A549 (cell line): Measurements from ENCODE around the gene GPR137C. TPM values are rescaled to one million over a fixed set of nuclear protein-coding genes. Genes with fewer than 3 reads are reported as not detected.

Experiments
- ATAC-seq, 2 experiments: fragments of 200-7000 bp in 1 of 2; fragments of >200 bp in 1 of 2; cut with Nextera tagmentation in 1 of 2; cut with Tn5 transposase in 1 of 2; 3 replicates each; pipeline versions ENCODE4 v1.8.0 to v1.9.1; 2018 to 2020; ENCODE audit warnings: mild to moderate bottlenecking in 1 of 2, moderate library complexity in 1 of 2
- CTCF ChIA-PET: fragments of 300-600 bp; sonication (Branson Sonifier 250); formaldehyde crosslinking; extraction: SDS; loops from one replicate; lab custom pipeline; 2021; ENCODE audit warnings: antibody characterized with exemption, inconsistent platforms; lab: Yijun Ruan, JAX
- POLR2A ChIA-PET: fragments of 350-600 bp; formaldehyde crosslinking; extraction: SDS; loops from one replicate; lab custom pipeline; 2021; ENCODE audit warnings: antibody characterized with exemption, inconsistent platforms; lab: Yijun Ruan, JAX
- DNase-seq, 2 experiments: peaks; one replicate each; pipeline versions ENCODE4 v3.0.0 to v3.0.0-alpha.2; 2011 to 2016; ENCODE audit warnings: low read depth in 1 of 2, low spot score in 1 of 2
- FAIRE-seq: peaks from 2 replicates; lab custom pipeline; 2011; peaks lifted over from hg19 to GRCh38; lab: Jason Lieb, UNC
- H3K27ac ChIP-seq, 2 experiments: fragments of >200 bp; sonication (Bioruptor Twin); formaldehyde crosslinking; 3 replicates each; pipeline ENCODE4 v1.5.1; 2016 to 2017
- H3K4me1 ChIP-seq: fragments of >200 bp; sonication (Bioruptor Twin); formaldehyde crosslinking; 3 replicates; pipeline ENCODE4 v1.6.1; 2016
- H3K4me2 ChIP-seq: fragments of >200 bp; sonication (Bioruptor Twin); formaldehyde crosslinking; 3 replicates; pipeline ENCODE4 v1.6.1; 2016
- H3K4me3 ChIP-seq: fragments of >200 bp; sonication (Bioruptor Twin); formaldehyde crosslinking; 3 replicates; pipeline ENCODE4 v1.5.1; 2016
- H3K9me3 ChIP-seq: fragments of >200 bp; sonication (Bioruptor Twin); formaldehyde crosslinking; 3 replicates; pipeline ENCODE4 v1.6.1; 2016
- BHLHE40 ChIP-seq: IDR thresholded peaks from 2 replicates; pipeline ENCODE4 v1.6.1; 2012; ENCODE audit warnings: low read depth, low read length, inconsistent platforms
- CBX8 ChIP-seq: fragments of 200-600 bp; sonication (generic); IDR thresholded peaks from 2 replicates; pipeline ENCODE4 v1.6.1; 2016
- EHMT2 ChIP-seq: fragments of 200-600 bp; sonication (generic); IDR thresholded peaks from 2 replicates; pipeline ENCODE4 v1.6.1; 2016; ENCODE audit warnings: antibody characterized with exemption, low read depth, mild to moderate bottlenecking, moderate library complexity
- ESRRA ChIP-seq: fragments of 150-350 bp; IDR thresholded peaks from 2 replicates; pipeline ENCODE4 v1.6.1; 2014; ENCODE audit warnings: mild to moderate bottlenecking, low read length, borderline replicate concordance
- HDAC2 ChIP-seq: fragments of 200-600 bp; sonication (generic); IDR thresholded peaks from 2 replicates; pipeline ENCODE4 v1.6.1; 2016
- JUN ChIP-seq, 2 experiments: fragments of >200 bp; sonication (Bioruptor Twin); formaldehyde crosslinking; IDR thresholded peaks; 2 replicates in 1 of 2; 3 replicates in 1 of 2; pipeline ENCODE4 v1.6.1; 2016 to 2017
- JUNB ChIP-seq: fragments of >200 bp; sonication (Bioruptor Twin); formaldehyde crosslinking; IDR thresholded peaks from 2 replicates; pipeline ENCODE4 v1.6.1; 2016
- KDM1A ChIP-seq: fragments of 200-600 bp; sonication (generic); IDR thresholded peaks from 2 replicates; pipeline ENCODE4 v1.6.1; 2016; ENCODE audit warnings: low read depth, mild to moderate bottlenecking
- MAFK ChIP-seq: fragments of 450-650 bp; IDR thresholded peaks from 2 replicates; pipeline ENCODE4 v1.6.1; 2014; ENCODE audit not compliant: partially characterized antibody
- MAZ ChIP-seq: fragments of 150-350 bp; IDR thresholded peaks from 2 replicates; pipeline ENCODE4 v1.6.1; 2014; ENCODE audit warnings: antibody characterized with exemption, low read depth, low read length, borderline replicate concordance
- MYC ChIP-seq: IDR thresholded peaks from 2 replicates; pipeline ENCODE4 v1.6.1; 2012; ENCODE audit warnings: mild to moderate bottlenecking, inconsistent platforms, low read length, improper control_type of control experiment, borderline replicate concordance
- NPAS2 ChIP-seq: fragments of 250-450 bp; sonication (Bioruptor Pico); IDR thresholded peaks from 2 replicates; pipeline ENCODE4 v1.8.0; 2022; ENCODE audit warnings: mild to moderate bottlenecking, moderate library complexity, borderline replicate concordance
- POLR2A ChIP-seq: IDR thresholded peaks from 2 replicates; pipeline ENCODE4 v1.6.1; 2012; ENCODE audit warnings: mild to moderate bottlenecking, low read length
- POLR2AphosphoS2 ChIP-seq: conservative IDR thresholded peaks from 2 replicates; pipeline ENCODE4 v1.6.1; 2012; ENCODE audit warnings: low read length, improper control_type of control experiment, inconsistent platforms
- RARB ChIP-seq: fragments of 250-450 bp; sonication (Bioruptor Pico); IDR thresholded peaks from 2 replicates; pipeline ENCODE4 v1.8.0; 2021; ENCODE audit warnings: mild to moderate bottlenecking, moderate library complexity
- RCOR1 ChIP-seq: fragments of 150-350 bp; IDR thresholded peaks from 2 replicates; pipeline ENCODE4 v1.6.1; 2014; ENCODE audit warnings: antibody characterized with exemption, low read length, low read depth
- REST ChIP-seq: fragments of 200-600 bp; sonication (generic); IDR thresholded peaks from 2 replicates; pipeline ENCODE4 v1.6.1; 2016; ENCODE audit warnings: antibody characterized with exemption, mild to moderate bottlenecking, moderate library complexity
- RFX5 ChIP-seq: fragments of 450-650 bp; IDR thresholded peaks from 2 replicates; pipeline ENCODE4 v1.7.1; 2014; ENCODE audit warnings: antibody characterized with exemption, mild to moderate bottlenecking, moderate library complexity
- SMC3 ChIP-seq: fragments of >200 bp; sonication (Bioruptor Twin); formaldehyde crosslinking; IDR thresholded peaks from 3 replicates; pipeline ENCODE4 v1.6.1; 2018; ENCODE audit warnings: inconsistent platforms
- SREBF2 ChIP-seq: fragments of 450-650 bp; IDR thresholded peaks from 2 replicates; pipeline ENCODE4 v1.6.1; 2014; ENCODE audit warnings: mild to moderate bottlenecking, moderate library complexity
- TP53 ChIP-seq: fragments of 250-450 bp; sonication (Bioruptor Pico); IDR thresholded peaks from 2 replicates; pipeline ENCODE4 v1.5.0; 2021; ENCODE audit warnings: mild to moderate bottlenecking, moderate library complexity
- ZFP36 ChIP-seq: fragments of 450-650 bp; IDR thresholded peaks from 2 replicates; pipeline ENCODE4 v1.6.1; 2014; ENCODE audit warnings: borderline replicate concordance; ENCODE audit not compliant: partially characterized antibody
- ZSCAN20 ChIP-seq: fragments of 250-450 bp; sonication (Bioruptor Pico); IDR thresholded peaks from 2 replicates; pipeline ENCODE4 v1.8.0; 2022; ENCODE audit warnings: mild to moderate bottlenecking, moderate library complexity
- WGBS: methylation state at CpG from one replicate; pipeline ENCODE4 v1.1.6; 2017; ENCODE audit errors: missing lambda C conversion rate; 5-methylcytosine and 5-hydroxymethylcytosine counted together
- polyA plus RNA-seq, 4 experiments: library from polyadenylated mRNA; depleted of rRNA in 3 of 4; stranded (reverse); fragments of >200 nt; fragmentation: RNase III in 1 of 4; extraction: RNeasy Plus Mini Kit Qiagen cat#74134 plus additional on column Dnase treatment in 1 of 4; gene quantifications; 2 replicates in 3 of 4; 3 replicates in 1 of 4; pipeline ENCODE4 v1.2.3, GENCODE V29; 2011 to 2017
- TF ChIP-seq, protein P1 (sequence below): fragments of >200 bp; sonication (Bioruptor Twin); formaldehyde crosslinking; IDR thresholded peaks from 3 replicates; pipeline ENCODE4 v1.5.1; 2016
- TF ChIP-seq, protein P2 (sequence below): fragments of >200 bp; sonication (Bioruptor Twin); formaldehyde crosslinking; IDR thresholded peaks from 3 replicates; pipeline ENCODE4 v1.6.1; 2016
- TF ChIP-seq, protein P3 (sequence below): IDR thresholded peaks from 2 replicates; pipeline ENCODE4 v1.6.1; 2012
- TF ChIP-seq, protein P4 (sequence below): IDR thresholded peaks from 2 replicates; pipeline ENCODE4 v1.6.1; 2012

The GPR137C gene
- polyA plus RNA-seq, 2 of the 4 experiments (the other 2 are of a cell fraction): 0.21 to 0.27 TPM

DNA sequence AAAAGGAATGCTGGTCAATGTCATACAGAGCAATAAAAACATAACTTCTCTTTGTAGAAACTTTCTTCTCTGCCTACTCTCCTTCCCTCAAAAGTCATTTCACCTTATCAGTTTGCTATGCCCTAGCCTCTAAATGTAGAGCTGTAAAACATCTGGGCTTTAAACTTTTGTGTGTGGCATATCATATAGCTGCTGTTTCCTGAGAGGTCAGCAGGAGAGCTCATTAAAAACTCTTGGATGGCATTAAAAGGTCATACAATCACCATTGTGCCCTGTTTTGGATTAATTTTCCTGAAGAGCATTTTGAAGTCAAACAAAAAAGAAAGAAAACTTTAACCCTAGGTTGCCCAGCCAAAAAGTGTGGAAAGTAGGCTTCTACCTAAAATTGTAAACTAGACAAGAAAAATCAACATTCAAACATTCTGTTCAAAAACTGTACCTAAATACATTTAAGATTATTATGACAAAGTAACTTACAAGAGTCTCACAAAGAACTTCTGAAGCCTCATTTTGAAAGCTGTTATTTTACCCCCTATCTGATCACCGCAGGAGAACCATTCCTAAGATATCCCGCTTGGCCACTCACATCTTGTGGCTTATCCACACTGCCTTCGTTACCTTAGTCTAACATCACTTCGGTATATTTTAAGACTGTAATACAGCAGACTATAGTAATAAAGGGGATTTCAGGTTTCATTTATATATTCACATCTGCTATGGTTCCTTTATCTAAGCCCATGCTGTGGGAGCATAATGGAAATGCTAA, 38.4 kb upstream of the GPR137C start:
- 91% methylated on average over 4 of the region's 4 CpGs for WGBS
- CTCF ChIA-PET: no interaction called here

GRCh38 chr14:52522033-52522432, 30.6 kb upstream of the GPR137C start:
- Histone ChIP-seq H3K4me2 (no peak overlapping the region), H3K4me3 (no peak overlapping the region), H3K4me1 (no peaks in the 10 kb centered on the region), H3K9me3 (no peaks in the 10 kb centered on the region), H3K27ac (no peak overlapping the region)
- ChIA-PET POLR2A (no interaction called here), CTCF (no interaction called here)
- no peak for ATAC-seq
- no peak for DNase-seq
- WGBS: 13% methylated on average over 1 of the region's 1 CpG
- no peak for TF ChIP-seq MYC
- no peak for TF ChIP-seq CBX8
- TF ChIP-seq HDAC2: no peak
- no peak for TF ChIP-seq SMC3
- no peak for TF ChIP-seq JUN (IDR thresholded peaks at IDR 0.05)
- no peak for TF ChIP-seq NPAS2 (CRISPR knock-in tag)
- no peak for TF ChIP-seq ZFP36
- TF ChIP-seq, protein P1, sequence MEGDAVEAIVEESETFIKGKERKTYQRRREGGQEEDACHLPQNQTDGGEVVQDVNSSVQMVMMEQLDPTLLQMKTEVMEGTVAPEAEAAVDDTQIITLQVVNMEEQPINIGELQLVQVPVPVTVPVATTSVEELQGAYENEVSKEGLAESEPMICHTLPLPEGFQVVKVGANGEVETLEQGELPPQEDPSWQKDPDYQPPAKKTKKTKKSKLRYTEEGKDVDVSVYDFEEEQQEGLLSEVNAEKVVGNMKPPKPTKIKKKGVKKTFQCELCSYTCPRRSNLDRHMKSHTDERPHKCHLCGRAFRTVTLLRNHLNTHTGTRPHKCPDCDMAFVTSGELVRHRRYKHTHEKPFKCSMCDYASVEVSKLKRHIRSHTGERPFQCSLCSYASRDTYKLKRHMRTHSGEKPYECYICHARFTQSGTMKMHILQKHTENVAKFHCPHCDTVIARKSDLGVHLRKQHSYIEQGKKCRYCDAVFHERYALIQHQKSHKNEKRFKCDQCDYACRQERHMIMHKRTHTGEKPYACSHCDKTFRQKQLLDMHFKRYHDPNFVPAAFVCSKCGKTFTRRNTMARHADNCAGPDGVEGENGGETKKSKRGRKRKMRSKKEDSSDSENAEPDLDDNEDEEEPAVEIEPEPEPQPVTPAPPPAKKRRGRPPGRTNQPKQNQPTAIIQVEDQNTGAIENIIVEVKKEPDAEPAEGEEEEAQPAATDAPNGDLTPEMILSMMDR: no peak
- TF ChIP-seq, protein P2, sequence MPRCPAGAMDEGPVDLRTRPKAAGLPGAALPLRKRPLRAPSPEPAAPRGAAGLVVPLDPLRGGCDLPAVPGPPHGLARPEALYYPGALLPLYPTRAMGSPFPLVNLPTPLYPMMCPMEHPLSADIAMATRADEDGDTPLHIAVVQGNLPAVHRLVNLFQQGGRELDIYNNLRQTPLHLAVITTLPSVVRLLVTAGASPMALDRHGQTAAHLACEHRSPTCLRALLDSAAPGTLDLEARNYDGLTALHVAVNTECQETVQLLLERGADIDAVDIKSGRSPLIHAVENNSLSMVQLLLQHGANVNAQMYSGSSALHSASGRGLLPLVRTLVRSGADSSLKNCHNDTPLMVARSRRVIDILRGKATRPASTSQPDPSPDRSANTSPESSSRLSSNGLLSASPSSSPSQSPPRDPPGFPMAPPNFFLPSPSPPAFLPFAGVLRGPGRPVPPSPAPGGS: no peak
- TF ChIP-seq REST: no peak
- no peak for TF ChIP-seq RCOR1
- TF ChIP-seq TP53 (CRISPR knock-in tag): no peak
- FAIRE-seq: no peak

More for the DNA sequence above, 38.4 kb upstream of the GPR137C start:
- no peak for ATAC-seq
- Histone ChIP-seq H3K4me3 (no peak overlapping the region), H3K27ac (no peak overlapping the region), H3K9me3 (no peaks in the 10 kb centered on the region), H3K4me1 (no peaks in the 10 kb centered on the region), H3K4me2 (no peak overlapping the region)
- no peak for TF ChIP-seq POLR2A
- no peak for TF ChIP-seq SMC3
- TF ChIP-seq, protein P3, sequence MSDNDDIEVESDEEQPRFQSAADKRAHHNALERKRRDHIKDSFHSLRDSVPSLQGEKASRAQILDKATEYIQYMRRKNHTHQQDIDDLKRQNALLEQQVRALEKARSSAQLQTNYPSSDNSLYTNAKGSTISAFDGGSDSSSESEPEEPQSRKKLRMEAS: no peak
- no peak for TF ChIP-seq JUNB
- no peak for TF ChIP-seq POLR2AphosphoS2
- no peak for TF ChIP-seq NPAS2 (CRISPR knock-in tag)
- TF ChIP-seq EHMT2: no peak
- no peak for TF ChIP-seq SREBF2
- TF ChIP-seq, protein P4, sequence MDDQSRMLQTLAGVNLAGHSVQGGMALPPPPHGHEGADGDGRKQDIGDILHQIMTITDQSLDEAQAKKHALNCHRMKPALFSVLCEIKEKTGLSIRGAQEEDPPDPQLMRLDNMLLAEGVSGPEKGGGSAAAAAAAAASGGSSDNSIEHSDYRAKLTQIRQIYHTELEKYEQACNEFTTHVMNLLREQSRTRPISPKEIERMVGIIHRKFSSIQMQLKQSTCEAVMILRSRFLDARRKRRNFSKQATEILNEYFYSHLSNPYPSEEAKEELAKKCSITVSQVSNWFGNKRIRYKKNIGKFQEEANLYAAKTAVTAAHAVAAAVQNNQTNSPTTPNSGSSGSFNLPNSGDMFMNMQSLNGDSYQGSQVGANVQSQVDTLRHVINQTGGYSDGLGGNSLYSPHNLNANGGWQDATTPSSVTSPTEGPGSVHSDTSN: no peak
- no peak for TF ChIP-seq ESRRA
- no peak for TF ChIP-seq MAFK
- no peak for TF ChIP-seq RARB
- TF ChIP-seq ZSCAN20 (CRISPR knock-in tag): no peak
- no peak for TF ChIP-seq KDM1A
- no peak for TF ChIP-seq BHLHE40
- TF ChIP-seq RFX5: no peak
- TF ChIP-seq, protein P1: no peak
- TF ChIP-seq MAZ: no peak
- no peak for DNase-seq
- no peak for FAIRE-seq
- POLR2A ChIA-PET: no interaction called here
